IMR-90 (cell line): ENCODE measurements around the gene SPI1. TPM values are rescaled to one million over a fixed set of nuclear protein-coding genes. Genes with fewer than 3 reads are reported as not detected.

Source experiments
- ATAC-seq: fragments of 200-7000 bp; cut with Tn5 transposase; 2 replicates; pipeline ENCODE4 v1.9.1; 2020; ENCODE audit warnings: low read depth, mild to moderate bottlenecking, moderate library complexity
- BruUV-seq: library from RNA; stranded (reverse); fragments of 400-500 nt; replicated peaks from 2 replicates; lab custom pipeline; 2021; lab: Mats Ljungman, UMichigan
- CTCF ChIA-PET: fragments of 300-600 bp; formaldehyde crosslinking; extraction: SDS; loops from one replicate; lab custom pipeline; 2021; ENCODE audit warnings: antibody characterized with exemption; lab: Yijun Ruan, JAX
- POLR2A ChIA-PET: fragments of 300-600 bp; sonication (Branson Sonifier 250); formaldehyde crosslinking; loops from one replicate; lab custom pipeline; 2022; ENCODE audit warnings: antibody characterized with exemption; ENCODE audit not compliant: unreplicated experiment; lab: Charles Lee
- DNase-seq: peaks from one replicate; pipeline ENCODE4 v3.0.0; 2013
- H2AFZ ChIP-seq: replicated peaks from 2 replicates; pipeline ENCODE3; 2013; ENCODE audit warnings: low read length, mild to moderate bottlenecking; ENCODE audit not compliant: poor library complexity
- H2AK5ac ChIP-seq: 2 replicates; pipeline ENCODE4 v1.6.1; 2013; ENCODE audit warnings: low read depth, low read length, inconsistent platforms
- H2AK9ac ChIP-seq: replicated peaks from 2 replicates; pipeline ENCODE3; 2013; ENCODE audit warnings: mild to moderate bottlenecking, low read depth, low read length, moderate library complexity; ENCODE audit not compliant: poor library complexity
- H2BK120ac ChIP-seq: 2 replicates; pipeline ENCODE4 v1.6.1; 2013; ENCODE audit warnings: low read depth, low read length, inconsistent platforms
- H2BK15ac ChIP-seq: 3 replicates; pipeline ENCODE4 v1.6.1; 2013; ENCODE audit warnings: low read depth, low read length, inconsistent platforms
- H2BK20ac ChIP-seq: 2 replicates; pipeline ENCODE4 v1.6.1; 2013; ENCODE audit warnings: low read depth, mild to moderate bottlenecking, inconsistent platforms, low read length, moderate library complexity
- H2BK5ac ChIP-seq: 2 replicates; pipeline ENCODE4 v1.6.1; 2013; ENCODE audit warnings: mild to moderate bottlenecking, low read depth, low read length, inconsistent platforms; ENCODE audit not compliant: poor library complexity, severe bottlenecking
- H3K14ac ChIP-seq: replicated peaks from 2 replicates; pipeline ENCODE4 v1.6.1; 2013; ENCODE audit warnings: low read depth, low read length, inconsistent platforms
- H3K18ac ChIP-seq: 2 replicates; pipeline ENCODE4 v1.6.1; 2013; ENCODE audit warnings: low read depth, low read length, control low read depth
- H3K23ac ChIP-seq: 2 replicates; pipeline ENCODE4 v1.6.1; 2013; ENCODE audit warnings: low read depth, low read length, inconsistent platforms
- H3K27ac ChIP-seq: 2 replicates; pipeline ENCODE4 v1.5.1; 2013; ENCODE audit warnings: mild to moderate bottlenecking, control low read depth, low read length; ENCODE audit not compliant: insufficient read depth
- H3K27me3 ChIP-seq: 2 replicates; pipeline ENCODE4 v1.6.1; 2013; ENCODE audit warnings: low read length; ENCODE audit not compliant: control insufficient read depth, insufficient read depth
- H3K36me3 ChIP-seq: 2 replicates; pipeline ENCODE4 v1.6.1; 2013; ENCODE audit warnings: low read length, mixed read lengths; ENCODE audit not compliant: control insufficient read depth, insufficient read depth
- H3K4ac ChIP-seq: 2 replicates; pipeline ENCODE4 v1.6.1; 2013; ENCODE audit warnings: low read depth, low read length, inconsistent platforms
- H3K4me1 ChIP-seq: 2 replicates; pipeline ENCODE4 v1.6.1; 2013; ENCODE audit warnings: low read length, mixed read lengths; ENCODE audit not compliant: control insufficient read depth, insufficient read depth
- H3K4me2 ChIP-seq: 2 replicates; pipeline ENCODE4 v1.6.1; 2013; ENCODE audit warnings: low read depth, mild to moderate bottlenecking, control low read depth, low read length, moderate library complexity
- H3K4me3 ChIP-seq: 2 replicates; pipeline ENCODE4 v1.5.1; 2013; ENCODE audit warnings: low read depth, mild to moderate bottlenecking, control low read depth, low read length, moderate library complexity; ENCODE audit not compliant: insufficient read depth
- H3K56ac ChIP-seq: 2 replicates; pipeline ENCODE4 v1.6.1; 2013; ENCODE audit warnings: low read length, inconsistent platforms; ENCODE audit not compliant: insufficient read depth; ENCODE audit errors: extremely low read depth
- H3K79me1 ChIP-seq, 2 experiments: 2 replicates each; pipeline ENCODE4 v1.6.1; 2013; ENCODE audit warnings: low read length in 2 of 2, inconsistent platforms in 1 of 2, low read depth in 1 of 2
- H3K9ac ChIP-seq: 2 replicates; pipeline ENCODE4 v1.6.1; 2013; ENCODE audit warnings: low read depth, low read length, control low read depth
- H3K9me1 ChIP-seq: 2 replicates; pipeline ENCODE4 v1.6.1; 2013; ENCODE audit warnings: low read length, inconsistent platforms; ENCODE audit not compliant: insufficient read depth
- H3K9me3 ChIP-seq: 2 replicates; pipeline ENCODE4 v1.6.1; 2013; ENCODE audit warnings: low read length; ENCODE audit not compliant: control insufficient read depth, insufficient read depth
- H4K20me1 ChIP-seq: 2 replicates; pipeline ENCODE4 v1.6.1; 2013; ENCODE audit warnings: low read length, inconsistent platforms; ENCODE audit not compliant: insufficient read depth
- H4K5ac ChIP-seq: 2 replicates; pipeline ENCODE4 v1.6.1; 2013; ENCODE audit warnings: mild to moderate bottlenecking, low read depth, low read length, control low read depth
- H4K8ac ChIP-seq, 2 experiments: 2 replicates each; pipeline ENCODE4 v1.6.1; 2013; ENCODE audit warnings: low read depth in 2 of 2, low read length in 2 of 2, control low read depth in 1 of 2, inconsistent platforms in 1 of 2
- H4K91ac ChIP-seq: 2 replicates; pipeline ENCODE4 v1.6.1; 2013; ENCODE audit warnings: low read depth, low read length, inconsistent platforms; ENCODE audit not compliant: insufficient read depth
- BHLHE40 ChIP-seq: fragments of 150-350 bp; IDR thresholded peaks from 2 replicates; pipeline ENCODE4 v1.6.1; 2016; ENCODE audit warnings: mild to moderate bottlenecking, low read depth, low read length
- CEBPB ChIP-seq: IDR thresholded peaks from 2 replicates; pipeline ENCODE4 v1.6.1; 2012; ENCODE audit warnings: low read depth, low read length, improper control_type of control experiment
- CHD1 ChIP-seq: IDR thresholded peaks from 2 replicates; pipeline ENCODE4 v1.6.1; 2012; ENCODE audit warnings: low read depth, low read length, improper control_type of control experiment
- FOS ChIP-seq: fragments of 150-350 bp; IDR thresholded peaks from 2 replicates; pipeline ENCODE4 v1.6.1; 2016; ENCODE audit warnings: low read depth, low read length
- MAFK ChIP-seq: IDR thresholded peaks from 2 replicates; pipeline ENCODE4 v1.6.1; 2012; ENCODE audit warnings: low read depth, low read length, improper control_type of control experiment
- MXI1 ChIP-seq: IDR thresholded peaks from 2 replicates; pipeline ENCODE4 v1.6.1; 2012; ENCODE audit warnings: low read depth, mild to moderate bottlenecking, low read length, moderate library complexity, borderline replicate concordance
- RCOR1 ChIP-seq: IDR thresholded peaks from 2 replicates; pipeline ENCODE4 v1.6.1; 2012; ENCODE audit warnings: mild to moderate bottlenecking, low read length, improper control_type of control experiment; ENCODE audit not compliant: insufficient replicate concordance
- WGBS, 2 experiments: methylation state at CpG; one replicate each; pipeline versions ENCODE4 v1.1.5 to v1.1.7; 2013; ENCODE audit warnings: missing lambda C conversion rate in 2 of 2; ENCODE audit not compliant: insufficient read length in 1 of 2; ENCODE audit errors: extremely low coverage in 2 of 2; 5-methylcytosine and 5-hydroxymethylcytosine counted together
- dilution Hi-C: fragments of 300-500 bp; cut with HindIII; formaldehyde crosslinking; loops from one replicate; pipeline ENCODE4 v1.14.3; 2018; ENCODE audit warnings: low sequenced_read_pairs; ENCODE audit not compliant: unreplicated experiment
- in situ Hi-C: fragments of 300-500 bp; cut with MboI; formaldehyde crosslinking; loops from 3 replicates; pipeline ENCODE4 v1.14.3; 2019; ENCODE audit warnings: low sequenced_read_pairs, inconsistent platforms, mixed read lengths
- intact Hi-C: fragments of 100-400 bp; cut with micrococcal nuclease; formaldehyde crosslinking; loops from 2 replicates; pipeline ENCODE4 v1.10.0; 2022
- polyA plus RNA-seq, 3 experiments: library from polyadenylated mRNA; depleted of rRNA; stranded (reverse); fragments of >200 nt; gene quantifications; 2 replicates each; pipeline ENCODE4 v1.2.3, GENCODE V29; 2012; ENCODE audit warnings: low replicate concordance in 1 of 3
- total RNA-seq: library from RNA; depleted of rRNA; stranded (reverse); fragments of >200 nt; gene quantifications from 2 replicates; pipeline ENCODE4 v1.2.3, GENCODE V29; 2012
- TF ChIP-seq, protein P1 (sequence below): conservative IDR thresholded peaks from 2 replicates; pipeline ENCODE4 v1.5.1; 2012; ENCODE audit warnings: mild to moderate bottlenecking, low read depth, low read length, improper control_type of control experiment

The SPI1 gene
- total and polyA plus RNA-seq, 2 of the 4 experiments (the other 2 are of a cell fraction), result not detected

DNA sequence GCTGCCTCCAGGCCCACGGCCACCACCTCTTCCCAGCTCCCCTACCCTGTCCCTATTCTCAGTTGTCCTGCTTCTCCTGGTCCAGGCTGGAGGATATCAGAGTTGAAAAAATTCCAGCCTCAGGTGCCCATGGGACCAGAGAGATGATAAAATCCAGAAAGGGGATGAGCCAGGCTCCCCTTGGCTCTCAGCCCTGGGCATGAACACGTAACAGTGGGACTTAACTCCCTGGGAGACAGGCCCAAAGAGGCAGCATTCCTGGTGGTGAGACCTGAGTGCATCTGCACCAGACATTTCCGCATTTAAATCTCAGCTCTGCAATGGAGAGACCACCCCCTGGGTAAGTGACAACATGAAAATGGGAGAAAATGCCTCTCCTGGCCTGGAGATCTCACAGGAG, 19.7 kb upstream of the SPI1 start:
- BruUV-seq, result no TSS peak
- WGBS, 2 experiments, result no CpG with 5 or more reads among the region's 3 CpGs

More for the DNA sequence above, 19.7 kb upstream of the SPI1 start:
- in situ Hi-C loops (no loop called here), intact Hi-C loops (no loop called here), dilution Hi-C loops (no loop called here)
- CTCF ChIA-PET, result no interaction called here
- no peak overlapping the region for H3K27ac ChIP-seq
- no peaks in the 10 kb centered on the region for H3K36me3 ChIP-seq
- no peak overlapping the region for H3K56ac ChIP-seq
- TF ChIP-seq MAFK (no peak), CEBPB (no peak), CHD1 (no peak), MXI1 (no peak), BHLHE40 (no peak), RCOR1 (no peak), FOS (no peak)
- TF ChIP-seq, protein P1, sequence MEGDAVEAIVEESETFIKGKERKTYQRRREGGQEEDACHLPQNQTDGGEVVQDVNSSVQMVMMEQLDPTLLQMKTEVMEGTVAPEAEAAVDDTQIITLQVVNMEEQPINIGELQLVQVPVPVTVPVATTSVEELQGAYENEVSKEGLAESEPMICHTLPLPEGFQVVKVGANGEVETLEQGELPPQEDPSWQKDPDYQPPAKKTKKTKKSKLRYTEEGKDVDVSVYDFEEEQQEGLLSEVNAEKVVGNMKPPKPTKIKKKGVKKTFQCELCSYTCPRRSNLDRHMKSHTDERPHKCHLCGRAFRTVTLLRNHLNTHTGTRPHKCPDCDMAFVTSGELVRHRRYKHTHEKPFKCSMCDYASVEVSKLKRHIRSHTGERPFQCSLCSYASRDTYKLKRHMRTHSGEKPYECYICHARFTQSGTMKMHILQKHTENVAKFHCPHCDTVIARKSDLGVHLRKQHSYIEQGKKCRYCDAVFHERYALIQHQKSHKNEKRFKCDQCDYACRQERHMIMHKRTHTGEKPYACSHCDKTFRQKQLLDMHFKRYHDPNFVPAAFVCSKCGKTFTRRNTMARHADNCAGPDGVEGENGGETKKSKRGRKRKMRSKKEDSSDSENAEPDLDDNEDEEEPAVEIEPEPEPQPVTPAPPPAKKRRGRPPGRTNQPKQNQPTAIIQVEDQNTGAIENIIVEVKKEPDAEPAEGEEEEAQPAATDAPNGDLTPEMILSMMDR, result no peak
- no peak overlapping the region for H3K14ac ChIP-seq
- H2BK20ac ChIP-seq, result no peak overlapping the region
- H3K79me1 ChIP-seq, result no peaks in the 10 kb centered on the region
- H4K8ac ChIP-seq, result no peak overlapping the region
- H3K4me3 ChIP-seq, result no peak overlapping the region
- DNase-seq (no peak), ATAC-seq (no peak)
- H3K4me2 ChIP-seq, result no peak overlapping the region
- peaks cover 6% of the 10 kb centered on the region for H3K9me1 ChIP-seq
- no peak overlapping the region for H3K9ac ChIP-seq
- H2BK5ac ChIP-seq, result no peak overlapping the region
- H4K20me1 ChIP-seq, result no peaks in the 10 kb centered on the region
- peak overlapping the region; percentile 13 for H2AK9ac ChIP-seq
- H4K91ac ChIP-seq, result no peak overlapping the region
- POLR2A ChIA-PET, result no interaction called here
- H3K4ac ChIP-seq, result no peak overlapping the region
- H4K5ac ChIP-seq, result no peak overlapping the region
- H3K18ac ChIP-seq, result no peak overlapping the region
- no peak overlapping the region for H3K23ac ChIP-seq
- H3K27me3 ChIP-seq, result no peaks in the 10 kb centered on the region
- H2AK5ac ChIP-seq, result no peak overlapping the region
- peak overlapping the region; percentile 27 for H2AFZ ChIP-seq
- no peaks in the 10 kb centered on the region for H3K9me3 ChIP-seq
- peaks cover 17% of the 10 kb centered on the region for H3K4me1 ChIP-seq
- no peak overlapping the region for H2BK15ac ChIP-seq
- H2BK120ac ChIP-seq, result no peak overlapping the region
